ENCODE results near the gene CDK11B. TPM values are rescaled to one million over a fixed set of nuclear protein-coding genes. Genes with fewer than 3 reads are reported as not detected.
"Not testable (repeated sequence)": the region's sequence is repeated elsewhere in the genome, so short reads cannot be mapped to it uniquely, and the experiment has no call there.

The CDK11B gene
- total RNA-seq, 2 donors from 2014 or later: 17.7 to 19.1 TPM

- no peak for TF ChIP-seq CTCF (IDR thresholded peaks at IDR 0.05)
- Histone ChIP-seq H3K9me3 (no peaks in the 10 kb centered on the region), H3K4me1 (ENCODE audit: control insufficient read depth in 1 of 2, low read depth in 2 of 2) (peaks cover 0 to 7% of the 10 kb centered on the region in 2 donors), H3K4me3 (no peak overlapping the region), H3K27ac (no peak overlapping the region), H3K27me3 (replicated peaks; ENCODE audit: insufficient read depth) (no peaks in the 10 kb centered on the region), H3K36me3 (no peaks in the 10 kb centered on the region)
- DNase-seq (ENCODE audit: low spot score) (no peak), ATAC-seq (ENCODE audit: insufficient number of reproducible peaks, low FRiP score, low read depth) (no peak)
Measured at GRCh38 chr1:1678581-1679380, 20.0 kb upstream of the CDK11B start.

- no peak for ATAC-seq (ENCODE audit: insufficient number of reproducible peaks, low FRiP score, low read depth)
- Histone ChIP-seq H3K27ac (no peak overlapping the region), H3K4me1 (ENCODE audit: control insufficient read depth in 1 of 2, low read depth in 2 of 2) (peaks cover 0 to 7% of the 10 kb centered on the region in 2 donors), H3K36me3 (peaks cover 6% of the 10 kb centered on the region), H3K9me3 (no peaks in the 10 kb centered on the region), H3K4me3 (no peak overlapping the region), H3K27me3 (replicated peaks; ENCODE audit: insufficient read depth) (no peaks in the 10 kb centered on the region)
- no peak for TF ChIP-seq CTCF (IDR thresholded peaks at IDR 0.05)
- DNase-seq (ENCODE audit: low spot score): no peak
Measured at GRCh38 chr1:1677718-1678580, 19.1 kb upstream of the CDK11B start.

GRCh38 chr1:1676087-1676486 is 17.3 kb upstream of the CDK11B start:
- not testable (repeated sequence) for H3K4me3 ChIP-seq; H3K27me3 ChIP-seq (replicated peaks; ENCODE audit: insufficient read depth); ATAC-seq (ENCODE audit: insufficient number of reproducible peaks, low FRiP score, low read depth); H3K9me3 ChIP-seq; DNase-seq (ENCODE audit: low spot score); H3K4me1 ChIP-seq (ENCODE audit: control insufficient read depth in 1 of 2, low read depth in 2 of 2); H3K27ac ChIP-seq
- H3K36me3 ChIP-seq: peaks cover 19% of the 10 kb centered on the region

GRCh38 chr1:1675218-1675617 is 16.4 kb upstream of the CDK11B start:
- H3K4me3 ChIP-seq; ATAC-seq (ENCODE audit: insufficient number of reproducible peaks, low FRiP score, low read depth); H3K27me3 ChIP-seq (replicated peaks; ENCODE audit: insufficient read depth); H3K9me3 ChIP-seq; DNase-seq (ENCODE audit: low spot score); H3K4me1 ChIP-seq (ENCODE audit: control insufficient read depth in 1 of 2, low read depth in 2 of 2); H3K27ac ChIP-seq: not testable (repeated sequence)
- peaks cover 27% of the 10 kb centered on the region for H3K36me3 ChIP-seq

- not testable (repeated sequence) for ATAC-seq (ENCODE audit: insufficient number of reproducible peaks, low FRiP score, low read depth); H3K27me3 ChIP-seq (replicated peaks; ENCODE audit: insufficient read depth); H3K4me1 ChIP-seq (ENCODE audit: control insufficient read depth in 1 of 2, low read depth in 2 of 2); H3K9me3 ChIP-seq; H3K4me3 ChIP-seq; DNase-seq (ENCODE audit: low spot score); H3K27ac ChIP-seq
- peaks cover 30% of the 10 kb centered on the region for H3K36me3 ChIP-seq
Measured at GRCh38 chr1:1674806-1675205, 16.0 kb upstream of the CDK11B start.

GRCh38 chr1:1672181-1672965 is 13.6 kb upstream of the CDK11B start:
- no peak for TF ChIP-seq CTCF (IDR thresholded peaks at IDR 0.05)
- Histone ChIP-seq H3K9me3 (no peaks in the 10 kb centered on the region), H3K36me3 (peaks cover 35% of the 10 kb centered on the region), H3K27ac (no peak overlapping the region), H3K4me3 (no peak overlapping the region), H3K27me3 (replicated peaks; ENCODE audit: insufficient read depth) (no peaks in the 10 kb centered on the region), H3K4me1 (ENCODE audit: control insufficient read depth in 1 of 2, low read depth in 2 of 2) (no peaks in the 10 kb centered on the region)
- no peak for ATAC-seq (ENCODE audit: insufficient number of reproducible peaks, low FRiP score, low read depth)
- no peak for DNase-seq (ENCODE audit: low spot score)

All from thoracic aorta (tissue), 2 donors.